ENCODE results near the gene ANKS6. TPM values are rescaled to one million over a fixed set of nuclear protein-coding genes. Genes with fewer than 3 reads are reported as not detected.

ANKS6 gene
- total and polyA plus RNA-seq, 2 of the 4 experiments (the other 2 are of a cell fraction): 9.0 to 23.6 TPM

DNA sequence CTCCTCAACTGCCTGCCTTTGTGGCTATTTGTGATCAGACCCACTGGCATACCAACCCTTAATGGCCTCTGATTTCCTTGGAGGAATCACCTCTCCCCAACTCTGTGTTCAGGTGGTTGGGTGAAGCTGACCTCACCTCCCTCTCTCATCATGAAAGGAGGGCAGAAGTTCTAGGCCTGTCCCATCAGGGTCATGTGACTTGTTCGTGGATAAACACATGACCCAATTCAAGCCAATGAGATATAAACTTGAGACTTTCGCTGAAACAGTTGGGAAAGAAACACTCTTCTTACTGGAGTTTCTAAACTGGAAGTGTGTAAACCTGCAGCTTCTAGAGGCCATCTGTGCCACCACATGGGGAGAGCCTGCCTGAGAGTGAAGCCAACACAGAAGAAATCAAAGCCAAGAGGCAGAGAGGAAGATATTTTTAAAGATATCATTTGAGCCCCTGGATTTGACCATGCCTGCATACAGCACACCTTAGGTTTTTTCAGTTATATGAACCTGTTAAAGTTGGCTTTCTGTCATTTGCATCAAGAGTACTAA is 93.4 kb downstream of the ANKS6 start:
- H2BK15ac ChIP-seq (ENCODE audit: low read depth, low read length): no peak overlapping the region
- no peak overlapping the region for H3K9ac ChIP-seq (ENCODE audit: low read depth, low read length)
- H3K4me3 ChIP-seq (ENCODE audit: insufficient read depth, low read depth, low read length): no peak overlapping the region
- H3K9me3 ChIP-seq (ENCODE audit: control insufficient read depth, insufficient read depth, low read length): peaks cover 4% of the 10 kb centered on the region; the same call in 1 of the 2 replicates
- H4K8ac ChIP-seq (ENCODE audit: low read depth in 2 of 2, low read length in 2 of 2): no peak overlapping the region
- POLR2A ChIA-PET (ENCODE audit: unreplicated experiment): no interaction called here
- ATAC-seq (ENCODE audit: low read depth) (no peak), DNase-seq (no peak)
- H2AK9ac ChIP-seq (replicated peaks; ENCODE audit: low read depth, low read length, poor library complexity): no peak overlapping the region
- no peak overlapping the region; the same call in 1 of the 2 replicates for H3K23ac ChIP-seq (ENCODE audit: low read depth, low read length)
- CTCF ChIA-PET: no interaction called here
- H2BK5ac ChIP-seq (ENCODE audit: low read depth, low read length, poor library complexity, severe bottlenecking): no peak overlapping the region
- H2AFZ ChIP-seq (replicated peaks; ENCODE audit: low read length, poor library complexity): no peak overlapping the region
- no peak overlapping the region for H2BK120ac ChIP-seq (ENCODE audit: low read depth, low read length)
- H3K27me3 ChIP-seq (ENCODE audit: control insufficient read depth, insufficient read depth, low read length): peaks cover 2% of the 10 kb centered on the region
- TF ChIP-seq, protein P1, sequence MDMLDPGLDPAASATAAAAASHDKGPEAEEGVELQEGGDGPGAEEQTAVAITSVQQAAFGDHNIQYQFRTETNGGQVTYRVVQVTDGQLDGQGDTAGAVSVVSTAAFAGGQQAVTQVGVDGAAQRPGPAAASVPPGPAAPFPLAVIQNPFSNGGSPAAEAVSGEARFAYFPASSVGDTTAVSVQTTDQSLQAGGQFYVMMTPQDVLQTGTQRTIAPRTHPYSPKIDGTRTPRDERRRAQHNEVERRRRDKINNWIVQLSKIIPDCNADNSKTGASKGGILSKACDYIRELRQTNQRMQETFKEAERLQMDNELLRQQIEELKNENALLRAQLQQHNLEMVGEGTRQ (IDR thresholded peaks at IDR 0.05; ENCODE audit: low read depth, low read length): peak; percentile 51
- no peak for TF ChIP-seq POLR2A (IDR thresholded peaks at IDR 0.05; ENCODE audit: low read depth, low read length)
- TF ChIP-seq, protein P2, sequence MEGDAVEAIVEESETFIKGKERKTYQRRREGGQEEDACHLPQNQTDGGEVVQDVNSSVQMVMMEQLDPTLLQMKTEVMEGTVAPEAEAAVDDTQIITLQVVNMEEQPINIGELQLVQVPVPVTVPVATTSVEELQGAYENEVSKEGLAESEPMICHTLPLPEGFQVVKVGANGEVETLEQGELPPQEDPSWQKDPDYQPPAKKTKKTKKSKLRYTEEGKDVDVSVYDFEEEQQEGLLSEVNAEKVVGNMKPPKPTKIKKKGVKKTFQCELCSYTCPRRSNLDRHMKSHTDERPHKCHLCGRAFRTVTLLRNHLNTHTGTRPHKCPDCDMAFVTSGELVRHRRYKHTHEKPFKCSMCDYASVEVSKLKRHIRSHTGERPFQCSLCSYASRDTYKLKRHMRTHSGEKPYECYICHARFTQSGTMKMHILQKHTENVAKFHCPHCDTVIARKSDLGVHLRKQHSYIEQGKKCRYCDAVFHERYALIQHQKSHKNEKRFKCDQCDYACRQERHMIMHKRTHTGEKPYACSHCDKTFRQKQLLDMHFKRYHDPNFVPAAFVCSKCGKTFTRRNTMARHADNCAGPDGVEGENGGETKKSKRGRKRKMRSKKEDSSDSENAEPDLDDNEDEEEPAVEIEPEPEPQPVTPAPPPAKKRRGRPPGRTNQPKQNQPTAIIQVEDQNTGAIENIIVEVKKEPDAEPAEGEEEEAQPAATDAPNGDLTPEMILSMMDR (conservative IDR thresholded peaks at IDR 0.05; ENCODE audit: low read depth, low read length): no peak
- no peak for TF ChIP-seq MAZ (IDR thresholded peaks at IDR 0.05; ENCODE audit: borderline replicate concordance, low read depth, low read length)
- no peaks in the 10 kb centered on the region for H3K36me3 ChIP-seq (ENCODE audit: control insufficient read depth, insufficient read depth, low read length)
- in situ Hi-C loops (cut with MboI; ENCODE audit: low sequenced_read_pairs) (no loop called here), intact Hi-C loops (cut with micrococcal nuclease) (loop anchor here (10.0 kb wide), 2 partner anchors 98 to 128 kb away; no protein-coding TSS in a partner anchor), dilution Hi-C loops (cut with HindIII; ENCODE audit: low sequenced_read_pairs, unreplicated experiment) (no loop called here)
- no peak overlapping the region for H3K18ac ChIP-seq (ENCODE audit: low read depth, low read length)
- H3K9me1 ChIP-seq (ENCODE audit: insufficient read depth, low read length): peaks cover 3% of the 10 kb centered on the region; the same call in 1 of the 2 replicates
- H4K5ac ChIP-seq (ENCODE audit: low read depth, low read length): no peak overlapping the region
- no peak overlapping the region for H3K27ac ChIP-seq (ENCODE audit: insufficient read depth, low read length)
- H3K4me1 ChIP-seq (ENCODE audit: control insufficient read depth, insufficient read depth, low read length): peaks cover 3% of the 10 kb centered on the region; the same call in 1 of the 2 replicates
- peaks cover 7% of the 10 kb centered on the region for H4K20me1 ChIP-seq (ENCODE audit: insufficient read depth, low read length)
- H2BK20ac ChIP-seq (ENCODE audit: low read depth, low read length): no peak overlapping the region
- no TSS peak for BruUV-seq (replicated peaks)
- no peak overlapping the region for H3K56ac ChIP-seq (ENCODE audit: extremely low read depth, insufficient read depth, low read length)
- no peak overlapping the region for H4K91ac ChIP-seq (ENCODE audit: insufficient read depth, low read depth, low read length)
- WGBS, 2 experiments (ENCODE audit: extremely low coverage in 2 of 2, insufficient read length in 1 of 2): 63% methylated on average over 1 of the region's 2 CpGs; no CpG with 5 or more reads in 1 of the 2 experiments
- H3K4ac ChIP-seq (ENCODE audit: low read depth, low read length): no peak overlapping the region
- no peak overlapping the region for H3K4me2 ChIP-seq (ENCODE audit: low read depth, low read length)
- no peak overlapping the region for H3K14ac ChIP-seq (replicated peaks; ENCODE audit: low read depth, low read length)
- H2AK5ac ChIP-seq (ENCODE audit: low read depth, low read length): no peak overlapping the region
- H3K79me1 ChIP-seq (ENCODE audit: low read depth in 1 of 2, low read length in 2 of 2): peaks cover 23 to 46% of the 10 kb centered on the region in 2 experiments

All from IMR-90 (cell line).